ENCODE data around the gene FFAR1.

DNA sequence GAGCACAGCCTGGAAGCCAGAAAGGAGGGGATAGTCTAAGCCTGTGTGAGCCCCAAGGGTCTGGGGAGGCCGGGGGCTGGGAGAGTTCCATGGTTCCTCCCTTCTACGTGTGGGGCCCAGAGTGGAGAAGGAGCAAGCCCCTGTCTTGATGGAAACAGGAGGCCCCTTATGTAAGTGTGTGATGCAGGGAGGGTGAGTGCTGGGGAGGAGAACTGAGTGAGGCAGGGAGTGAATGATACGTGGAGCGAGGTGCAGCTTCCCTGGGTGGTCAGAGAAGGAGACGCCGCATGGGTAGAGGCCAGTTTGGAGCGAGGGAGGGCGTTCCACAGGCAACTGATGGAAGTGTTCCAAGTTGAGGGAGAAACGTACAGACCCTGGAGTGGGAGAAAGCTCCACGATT is 39.8 kb upstream of the FFAR1 start:
- TF ChIP-seq CTCF (IDR thresholded peaks at IDR 0.05), result no peak
- TF ChIP-seq POLR2A (IDR thresholded peaks at IDR 0.05), result no peak

All from uterus (tissue), 2 donors.